Activated CD8-positive, alpha-beta memory T cell treated with anti-CD3 and anti-CD28 coated beads, Interleukin-2, amount 10 ng/mL, durations not matched to agents 7 days and 5 days (primary cell): ENCODE results near the gene TMPRSS13. TPM values are rescaled to one million over a fixed set of nuclear protein-coding genes. Genes with fewer than 3 reads are reported as not detected.

Experiments used
- ATAC-seq: fragments of 150-1000 bp; cut with Tn5 transposase; one replicate; pipeline ENCODE4 v1.10.0; 2021; ENCODE audit warnings: moderate library complexity
- CTCF ChIA-PET: fragments of 350-600 bp; sonication (Branson Sonifier 250); formaldehyde crosslinking; loops from one replicate; lab custom pipeline; 2021; ENCODE audit warnings: antibody characterized with exemption; lab: Charles Lee
- DNase-seq: peaks from one replicate; pipeline ENCODE4 v3.0.0-alpha.2; 2020
- H3K27ac Mint-ChIP-seq: one replicate; pipeline ENCODE4 v1.8.0; 2021; ENCODE audit warnings: mild to moderate bottlenecking, mixed read lengths
- H3K27me3 Mint-ChIP-seq: one replicate; pipeline ENCODE4 v1.8.0; 2021; ENCODE audit warnings: mixed read lengths
- H3K36me3 Mint-ChIP-seq: one replicate; pipeline ENCODE4 v1.8.0; 2021; ENCODE audit warnings: mild to moderate bottlenecking, mixed read lengths
- H3K4me1 Mint-ChIP-seq: one replicate; pipeline ENCODE4 v1.8.0; 2021; ENCODE audit warnings: mixed read lengths
- H3K4me3 Mint-ChIP-seq: one replicate; pipeline ENCODE4 v1.8.0; 2021; ENCODE audit warnings: mild to moderate bottlenecking, moderate library complexity, mixed read lengths
- H3K9me3 Mint-ChIP-seq: one replicate; pipeline ENCODE4 v1.8.0; 2022; ENCODE audit warnings: low read depth, mixed read lengths
- total RNA-seq, 2 experiments: library from RNA; stranded (reverse); gene quantifications; one replicate each; pipeline ENCODE4 v1.2.3, GENCODE V29; 2021

The TMPRSS13 gene
- total RNA-seq, 2 experiments from 2014 or later = 1.7 to 2.0 TPM

DNA sequence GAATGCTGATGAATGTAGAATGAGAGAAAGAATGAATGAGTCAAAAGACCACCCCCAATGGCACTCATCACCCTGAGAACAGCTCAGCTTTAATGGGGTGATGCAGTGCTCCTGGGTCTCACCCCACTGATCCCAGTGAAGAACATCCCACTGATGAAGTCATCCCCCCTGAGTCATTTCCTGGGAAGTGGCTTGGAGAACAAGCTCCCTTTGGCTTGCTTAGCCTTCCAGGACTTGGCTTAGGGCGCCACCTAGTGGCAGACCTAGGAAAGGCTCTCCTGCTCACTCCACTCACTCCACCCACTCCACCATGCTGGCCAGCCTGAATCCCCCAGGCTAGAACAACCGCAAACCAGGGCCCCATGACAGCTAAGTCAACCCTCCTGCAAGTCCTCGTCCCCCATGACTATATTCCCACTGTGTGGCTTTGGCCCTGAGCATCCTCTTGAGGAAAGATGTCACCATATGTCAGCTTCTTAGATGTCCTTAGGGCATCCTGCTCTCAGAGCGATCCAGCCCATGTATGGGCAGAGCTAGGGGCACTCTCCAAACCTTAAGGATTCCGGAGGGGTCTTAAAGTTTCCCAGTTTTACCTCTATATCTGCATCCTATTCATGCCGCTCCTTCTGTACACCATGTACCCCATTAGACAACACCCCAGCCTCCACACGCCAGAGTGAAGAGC is 17.8 kb upstream of the TMPRSS13 start:
- Mint-ChIP-seq H3K36me3 (peaks cover 9% of the 10 kb centered on the region), H3K4me1 (peaks cover 85% of the 10 kb centered on the region), H3K4me3 (no peak overlapping the region), H3K27me3 (no peaks in the 10 kb centered on the region), H3K27ac (peak overlapping the region; percentile 68), H3K9me3 (no peaks in the 10 kb centered on the region)
- peak; percentile 89 for DNase-seq
- peak; percentile 47 for ATAC-seq
- CTCF ChIA-PET = interaction anchor here (0.6 to 15.1 kb wide), 53 partner anchors 8 to 521 kb away, joined by 3 to 459 read pairs (median 6); partner anchors contain the start of genes FXYD2, IL10RA, TMPRSS13 and TMPRSS4

DNA sequence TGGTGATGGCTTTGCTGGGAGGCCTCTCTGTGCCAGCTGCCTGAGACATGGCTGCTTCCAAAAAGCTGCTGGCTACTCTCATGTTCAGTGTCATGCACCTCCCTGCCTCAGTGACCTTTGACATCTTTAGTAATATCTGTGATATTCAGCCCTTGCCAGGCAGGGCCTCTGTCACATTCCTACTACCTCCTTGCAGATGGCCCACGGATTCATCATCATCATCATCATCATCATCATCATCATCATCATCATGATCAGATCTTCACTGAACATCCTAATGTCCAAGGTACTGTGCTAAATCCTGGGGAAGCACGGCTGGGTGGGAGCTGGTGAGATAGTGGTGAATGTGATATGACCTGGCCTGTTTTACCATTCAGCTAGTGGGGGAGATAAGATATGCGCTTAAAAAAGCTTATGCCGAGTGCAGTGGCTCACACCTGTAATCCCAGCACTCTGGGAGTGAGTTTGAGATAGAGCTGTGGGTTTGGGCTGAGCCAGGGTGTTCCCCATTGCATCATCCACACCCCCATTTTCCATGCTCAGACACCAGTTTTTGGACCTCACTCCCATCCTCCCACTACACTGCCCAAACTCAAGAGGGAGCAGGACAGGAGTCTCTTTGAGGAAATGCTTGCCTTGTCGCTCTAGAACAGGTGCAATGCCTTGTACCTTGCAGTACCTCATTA is 17.1 kb upstream of the TMPRSS13 start:
- DNase-seq = no peak
- H3K36me3 Mint-ChIP-seq = peaks cover 9% of the 10 kb centered on the region
- peaks cover 85% of the 10 kb centered on the region for H3K4me1 Mint-ChIP-seq
- H3K27ac Mint-ChIP-seq = no peak overlapping the region
- no peaks in the 10 kb centered on the region for H3K27me3 Mint-ChIP-seq
- no peak for ATAC-seq
- no peak overlapping the region for H3K4me3 Mint-ChIP-seq
- H3K9me3 Mint-ChIP-seq = no peaks in the 10 kb centered on the region
- CTCF ChIA-PET = interaction anchor here (0.6 to 15.1 kb wide), 53 partner anchors 9 to 520 kb away, joined by 3 to 459 read pairs (median 6); partner anchors contain the start of genes FXYD2, IL10RA, TMPRSS13 and TMPRSS4

GRCh38 chr11:117945047-117945810 is 16.0 kb upstream of the TMPRSS13 start:
- CTCF ChIA-PET = interaction anchor here (1.5 to 15.1 kb wide), 12 partner anchors 12 to 519 kb away, joined by 5 to 459 read pairs (median 110); partner anchors contain the start of genes FXYD2, IL10RA and TMPRSS13
- no peak overlapping the region for H3K27ac Mint-ChIP-seq

DNA sequence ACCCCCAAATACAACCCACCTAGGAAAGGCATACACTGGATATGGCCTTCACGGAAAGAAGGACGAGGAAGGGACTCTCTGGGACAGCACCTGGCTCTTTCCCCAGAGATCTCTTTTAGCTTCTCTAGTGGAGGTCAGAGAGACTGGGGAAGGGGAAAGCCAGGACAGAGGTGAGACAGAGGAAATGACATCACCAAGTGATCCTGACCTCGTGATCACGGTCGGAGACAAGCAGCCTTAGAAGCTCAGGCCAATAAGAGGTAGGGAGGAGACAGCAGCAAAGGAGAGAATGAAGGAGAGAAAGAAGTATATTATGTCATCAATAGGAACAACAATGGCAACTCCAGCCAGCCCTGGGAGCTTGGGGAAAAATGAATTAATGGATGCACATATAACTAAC is 15.4 kb upstream of the TMPRSS13 start:
- Mint-ChIP-seq H3K36me3 (peaks cover 9% of the 10 kb centered on the region), H3K27ac (no peak overlapping the region), H3K4me1 (peaks cover 75% of the 10 kb centered on the region), H3K27me3 (no peaks in the 10 kb centered on the region), H3K9me3 (no peaks in the 10 kb centered on the region), H3K4me3 (no peak overlapping the region)
- CTCF ChIA-PET = interaction anchor here (1.5 to 15.1 kb wide), 7 partner anchors 11 to 136 kb away, joined by 5 to 459 read pairs (median 147); partner anchors contain the start of genes FXYD2, IL10RA and TMPRSS13
- no peak for ATAC-seq
- no peak for DNase-seq

More at GRCh38 chr11:117945047-117945810, 16.0 kb upstream of the TMPRSS13 start:
- Mint-ChIP-seq H3K9me3 (no peaks in the 10 kb centered on the region), H3K4me3 (no peak overlapping the region), H3K27me3 (no peaks in the 10 kb centered on the region), H3K4me1 (peaks cover 82% of the 10 kb centered on the region), H3K36me3 (peaks cover 9% of the 10 kb centered on the region)
- no peak for DNase-seq
- no peak for ATAC-seq

DNA sequence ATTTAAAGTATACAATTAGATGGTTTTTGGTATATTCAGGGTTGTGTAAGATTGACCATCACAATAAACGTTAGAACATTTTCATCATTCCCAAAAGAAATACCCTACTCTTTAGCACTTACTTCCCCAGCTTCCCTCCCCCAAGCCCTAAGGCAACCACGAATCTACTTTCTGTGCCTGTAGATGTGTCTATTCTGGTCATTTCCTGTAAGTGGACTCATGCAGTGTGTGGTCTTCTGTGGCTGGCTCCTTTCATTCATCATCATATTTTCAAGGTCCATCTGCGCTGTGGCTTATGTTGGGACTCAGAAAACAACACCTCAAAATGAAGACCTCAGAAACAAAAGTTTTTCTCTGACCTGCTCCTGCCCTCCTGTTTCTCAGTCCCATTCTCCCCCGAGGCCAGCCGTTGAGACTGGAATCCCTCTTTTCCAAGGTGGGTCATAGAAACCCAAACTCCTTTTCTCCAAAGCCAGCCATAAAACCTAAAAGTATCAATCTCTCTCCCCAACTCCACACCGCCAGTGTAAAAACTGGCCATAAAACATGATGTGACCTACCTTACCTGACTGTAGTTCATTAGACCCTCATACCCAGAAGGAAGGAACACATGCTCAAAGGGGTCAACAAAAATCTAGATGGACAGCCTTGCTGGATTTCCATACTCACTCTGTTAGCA is 12.9 kb upstream of the TMPRSS13 start:
- Mint-ChIP-seq H3K4me1 (peaks cover 51% of the 10 kb centered on the region), H3K4me3 (no peak overlapping the region), H3K36me3 (peaks cover 9% of the 10 kb centered on the region), H3K27ac (no peak overlapping the region), H3K27me3 (no peaks in the 10 kb centered on the region), H3K9me3 (no peaks in the 10 kb centered on the region)
- ATAC-seq = no peak
- DNase-seq = no peak
- CTCF ChIA-PET = interaction anchor here (0.7 to 15.1 kb wide), 12 partner anchors 9 to 229 kb away, joined by 3 to 459 read pairs (median 6); partner anchors contain the start of genes IL10RA and TMPRSS13

GRCh38 chr11:117941163-117941707 is 12.0 kb upstream of the TMPRSS13 start:
- ATAC-seq (peak; percentile 33), DNase-seq (no peak)
- Mint-ChIP-seq H3K4me3 (no peak overlapping the region), H3K9me3 (no peaks in the 10 kb centered on the region), H3K36me3 (peaks cover 9% of the 10 kb centered on the region), H3K27me3 (no peaks in the 10 kb centered on the region), H3K27ac (no peak overlapping the region), H3K4me1 (peaks cover 49% of the 10 kb centered on the region)
- CTCF ChIA-PET = interaction anchor here (1.1 to 15.1 kb wide), 7 partner anchors 8 to 230 kb away, joined by 3 to 459 read pairs (median 12); partner anchors contain the start of genes IL10RA and TMPRSS13

DNA sequence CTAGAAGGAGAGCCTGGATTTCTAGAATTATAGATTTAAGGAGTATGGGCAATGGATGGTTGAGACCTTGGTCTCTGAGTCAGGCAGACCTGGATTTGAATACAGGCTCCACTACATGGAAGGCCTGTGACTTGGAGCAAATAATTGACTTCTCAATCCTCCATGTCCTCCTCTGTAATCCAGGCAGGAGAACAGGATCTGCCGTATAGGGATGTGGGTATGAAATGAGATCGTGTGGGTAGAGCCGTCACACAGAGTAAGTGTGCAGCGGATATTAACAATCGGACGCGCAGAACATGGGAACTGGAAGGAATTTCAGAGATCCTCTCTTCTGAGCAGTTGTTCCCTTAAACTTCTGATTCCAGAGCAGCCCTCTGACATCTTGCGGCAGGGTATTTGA is 11.5 kb upstream of the TMPRSS13 start:
- H3K4me1 Mint-ChIP-seq = peaks cover 44% of the 10 kb centered on the region
- H3K4me3 Mint-ChIP-seq = no peak overlapping the region
- H3K36me3 Mint-ChIP-seq = peaks cover 9% of the 10 kb centered on the region
- DNase-seq (no peak), ATAC-seq (no peak)
- CTCF ChIA-PET = interaction anchor here (10.9 kb wide), 1 partner anchor 97 kb away, joined by 173 read pairs; no protein-coding TSS in a partner anchor
- no peaks in the 10 kb centered on the region for H3K9me3 Mint-ChIP-seq
- no peaks in the 10 kb centered on the region for H3K27me3 Mint-ChIP-seq
- no peak overlapping the region for H3K27ac Mint-ChIP-seq

DNA sequence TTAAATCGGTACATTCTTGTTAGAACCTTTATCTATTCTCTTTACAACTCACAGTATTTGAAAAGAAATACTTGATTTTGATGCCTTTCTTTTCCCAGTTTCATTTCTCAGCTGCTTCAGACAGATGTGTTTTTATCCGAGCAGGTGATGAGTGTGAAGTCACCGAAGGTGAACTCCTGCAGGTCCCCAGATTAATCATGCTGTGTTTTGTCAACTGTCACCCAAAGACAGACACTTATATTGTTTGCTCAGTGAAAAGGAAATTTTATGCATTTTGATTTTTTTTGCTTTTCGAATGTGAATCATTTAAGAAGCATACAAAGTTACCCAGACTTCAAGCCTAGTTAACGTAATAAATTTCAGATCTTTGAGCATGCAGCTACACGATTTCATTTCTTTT is 7.8 kb upstream of the TMPRSS13 start:
- peaks cover 53% of the 10 kb centered on the region for H3K4me1 Mint-ChIP-seq
- ATAC-seq = no peak

GRCh38 chr11:117934526-117935307 is 5.5 kb upstream of the TMPRSS13 start:
- ATAC-seq (no peak), DNase-seq (no peak)
- peaks cover 62% of the 10 kb centered on the region for H3K4me1 Mint-ChIP-seq
- no peaks in the 10 kb centered on the region for H3K9me3 Mint-ChIP-seq
- H3K27me3 Mint-ChIP-seq = no peaks in the 10 kb centered on the region
- H3K36me3 Mint-ChIP-seq = no peaks in the 10 kb centered on the region
- no peak overlapping the region for H3K27ac Mint-ChIP-seq
- H3K4me3 Mint-ChIP-seq = no peak overlapping the region
- CTCF ChIA-PET = interaction anchor here (0.8 to 13.0 kb wide), 4 partner anchors 10 to 127 kb away, joined by 3 to 147 read pairs (median 4); no protein-coding TSS in a partner anchor

More for the DNA sequence above, 7.8 kb upstream of the TMPRSS13 start:
- Mint-ChIP-seq H3K27me3 (no peaks in the 10 kb centered on the region), H3K27ac (no peak overlapping the region), H3K9me3 (no peaks in the 10 kb centered on the region), H3K4me3 (no peak overlapping the region), H3K36me3 (no peaks in the 10 kb centered on the region)
- CTCF ChIA-PET = interaction anchor here (0.8 to 13.0 kb wide), 5 partner anchors 8 to 119 kb away, joined by 3 to 147 read pairs (median 5); no protein-coding TSS in a partner anchor
- no peak for DNase-seq

GRCh38 chr11:117933930-117934329 is 4.7 kb upstream of the TMPRSS13 start:
- H3K27me3 Mint-ChIP-seq = no peaks in the 10 kb centered on the region
- ATAC-seq (no peak), DNase-seq (no peak)
- no peaks in the 10 kb centered on the region for H3K9me3 Mint-ChIP-seq
- CTCF ChIA-PET = interaction anchor here (0.8 to 13.0 kb wide), 5 partner anchors 11 to 126 kb away, joined by 3 to 147 read pairs (median 3); no protein-coding TSS in a partner anchor
- no peaks in the 10 kb centered on the region for H3K36me3 Mint-ChIP-seq
- H3K4me1 Mint-ChIP-seq = peaks cover 70% of the 10 kb centered on the region
- no peak overlapping the region for H3K4me3 Mint-ChIP-seq
- H3K27ac Mint-ChIP-seq = peak overlapping the region; percentile 12

GRCh38 chr11:117933475-117933874 is 4.3 kb upstream of the TMPRSS13 start:
- Mint-ChIP-seq H3K4me1 (peaks cover 74% of the 10 kb centered on the region), H3K27me3 (no peaks in the 10 kb centered on the region), H3K9me3 (no peaks in the 10 kb centered on the region), H3K36me3 (no peaks in the 10 kb centered on the region), H3K4me3 (no peak overlapping the region), H3K27ac (peak overlapping the region; percentile 33)
- no peak for DNase-seq
- no peak for ATAC-seq
- CTCF ChIA-PET = interaction anchor here (0.8 to 13.0 kb wide), 5 partner anchors 11 to 120 kb away, joined by 3 to 147 read pairs (median 3); no protein-coding TSS in a partner anchor
